ENCODE results near the gene CYTH3. TPM values are rescaled to one million over a fixed set of nuclear protein-coding genes. Genes with fewer than 3 reads are reported as not detected.
A peak's percentile ranks its signal among the peaks of the same experiment; 100 is the strongest.

The CYTH3 gene
- total RNA-seq, 1 donor from 2014 or later: 10.0 TPM

- DNase-seq (ENCODE audit: low read depth, low spot score): no peak
These were observed 104.6 kb downstream of the CYTH3 start for GRCh38 chr7:6167587-6168476.

GRCh38 chr7:6167004-6167551, 105.3 kb downstream of the CYTH3 start:
- DNase-seq (ENCODE audit: low read depth, low spot score): no peak

- DNase-seq (ENCODE audit: low read depth, low spot score): no peak
These were observed 106.0 kb downstream of the CYTH3 start for GRCh38 chr7:6166443-6166891.

GRCh38 chr7:6165521-6166320, 106.7 kb downstream of the CYTH3 start:
- DNase-seq (ENCODE audit: low read depth, low spot score): no peak

GRCh38 chr7:6165075-6165474, 107.3 kb downstream of the CYTH3 start:
- DNase-seq (ENCODE audit: low read depth, low spot score): no peak

GRCh38 chr7:6164491-6164890, 107.9 kb downstream of the CYTH3 start:
- no peak for DNase-seq (ENCODE audit: low read depth, low spot score)

- no peak for DNase-seq (ENCODE audit: low read depth, low spot score)
These were observed 108.4 kb downstream of the CYTH3 start for GRCh38 chr7:6164010-6164409.

- DNase-seq (ENCODE audit: low read depth, low spot score): no peak
These were observed 109.0 kb downstream of the CYTH3 start for GRCh38 chr7:6163402-6163801.

- DNase-seq (ENCODE audit: low read depth, low spot score): no peak
These were observed 109.6 kb downstream of the CYTH3 start for GRCh38 chr7:6162650-6163366.

GRCh38 chr7:6162331-6162620, 110.1 kb downstream of the CYTH3 start:
- no peak for DNase-seq (ENCODE audit: low read depth, low spot score)

GRCh38 chr7:6161463-6162330, 110.7 kb downstream of the CYTH3 start:
- no peak for DNase-seq (ENCODE audit: low read depth, low spot score)

- DNase-seq (ENCODE audit: low read depth, low spot score): peak; percentile 29
These were observed 112.2 kb downstream of the CYTH3 start for GRCh38 chr7:6160191-6160623.

GRCh38 chr7:6159524-6160031, 112.8 kb downstream of the CYTH3 start:
- DNase-seq (ENCODE audit: low read depth, low spot score): no peak

GRCh38 chr7:6159097-6159483, 113.3 kb downstream of the CYTH3 start:
- no peak for DNase-seq (ENCODE audit: low read depth, low spot score)

- DNase-seq (ENCODE audit: low read depth, low spot score): no peak
These were observed 113.9 kb downstream of the CYTH3 start for GRCh38 chr7:6158424-6159096.

- no peak for DNase-seq (ENCODE audit: low read depth, low spot score)
These were observed 114.6 kb downstream of the CYTH3 start for GRCh38 chr7:6157685-6158423.

- no peak for DNase-seq (ENCODE audit: low read depth, low spot score)
These were observed 115.7 kb downstream of the CYTH3 start for GRCh38 chr7:6156734-6157133.

- no peak for DNase-seq (ENCODE audit: low read depth, low spot score)
These were observed 116.8 kb downstream of the CYTH3 start for GRCh38 chr7:6155596-6155995.
